ENCODE data around the gene RIPOR2. TPM values are rescaled to one million over a fixed set of nuclear protein-coding genes. Genes with fewer than 3 reads are reported as not detected.

The RIPOR2 gene
- total and polyA plus RNA-seq, 2 donors (not counting 3 experiments of a cell fraction or from before 2014, with no cell fraction given), result 0.10 TPM; not detected in 1

- FAIRE-seq (no peak), DNase-seq (ENCODE audit: low read depth, low spot score) (no peak)
- Histone ChIP-seq H4K20me1 (replicated peaks; ENCODE audit: control insufficient read depth, extremely low read depth, insufficient read depth, low read length) (no peaks in the 10 kb centered on the region), H3K9ac (replicated peaks; ENCODE audit: extremely low read depth, insufficient read depth, low read length) (no peak overlapping the region), H3K4me3 (replicated peaks in 1 of 3; ENCODE audit: insufficient read depth in 1 of 3, low read depth in 1 of 3, low read length in 3 of 3) (no peak overlapping the region), H3K9me3 (replicated peaks; ENCODE audit: control insufficient read depth, insufficient read depth, low read length) (no peaks in the 10 kb centered on the region), H3K27ac (ENCODE audit: insufficient read depth, low read depth, low read length) (no peak overlapping the region), H3K9me1 (replicated peaks; ENCODE audit: control insufficient read depth, extremely low read depth, insufficient read depth, low read length) (no peaks in the 10 kb centered on the region), H3K79me2 (ENCODE audit: control insufficient read depth, insufficient read depth, low read length) (no peaks in the 10 kb centered on the region), H3K27me3 (ENCODE audit: control insufficient read depth in 2 of 2, insufficient read depth in 2 of 2, low read length in 2 of 2) (peaks cover 45 to 50% of the 10 kb centered on the region in 2 experiments), H3K4me1 (ENCODE audit: control insufficient read depth, extremely low read depth, insufficient read depth, low read length) (peaks cover 3% of the 10 kb centered on the region), H2AFZ (ENCODE audit: low read depth, low read length) (no peak overlapping the region), H3K36me3 (ENCODE audit: control insufficient read depth in 2 of 2, extremely low read depth in 1 of 2, insufficient read depth in 2 of 2, low read length in 2 of 2) (no peaks in the 10 kb centered on the region), H3K4me2 (ENCODE audit: insufficient read depth, low read length) (no peak overlapping the region)
- intact Hi-C loops (cut with micrococcal nuclease) (no loop called here), dilution Hi-C loops (cut with MboI; ENCODE audit: extremely low pct_ligation_motif_present, low sequenced_read_pairs) (no loop called here)
- BruUV-seq (replicated peaks), result no TSS peak
- ChIA-PET POLR2A (interaction anchor here (0.6 kb wide), 1 partner anchor 157 kb away, joined by 5 read pairs; no protein-coding TSS in a partner anchor), CTCF (interaction anchor here (1.7 kb wide), 1 partner anchor 10 kb away, joined by 6 read pairs; no protein-coding TSS in a partner anchor)
- TF ChIP-seq EZH2 (IDR thresholded peaks at IDR 0.05; ENCODE audit: borderline replicate concordance, low read depth, low read length, severe bottlenecking) (no peak), FOS (IDR thresholded peaks at IDR 0.05; ENCODE audit: borderline replicate concordance, insufficient read depth, low read length) (no peak), POLR2A (IDR thresholded peaks at IDR 0.05; ENCODE audit: low read depth, low read length) (no peak), POLR2AphosphoS5 (IDR thresholded peaks at IDR 0.05; ENCODE audit: insufficient read depth, low read depth, low read length) (no peak), JUN (IDR thresholded peaks at IDR 0.05; ENCODE audit: borderline replicate concordance, insufficient read depth, insufficient read length, low read depth) (no peak), GATA2 (IDR thresholded peaks at IDR 0.05; ENCODE audit: insufficient read depth, insufficient read length, low read depth, low read length) (no peak), MAX (IDR thresholded peaks at IDR 0.05; ENCODE audit: insufficient read depth, insufficient read length) (no peak), MYC (IDR thresholded peaks at IDR 0.05; ENCODE audit: low read depth, low read length) (no peak)
- TF ChIP-seq, protein P1, sequence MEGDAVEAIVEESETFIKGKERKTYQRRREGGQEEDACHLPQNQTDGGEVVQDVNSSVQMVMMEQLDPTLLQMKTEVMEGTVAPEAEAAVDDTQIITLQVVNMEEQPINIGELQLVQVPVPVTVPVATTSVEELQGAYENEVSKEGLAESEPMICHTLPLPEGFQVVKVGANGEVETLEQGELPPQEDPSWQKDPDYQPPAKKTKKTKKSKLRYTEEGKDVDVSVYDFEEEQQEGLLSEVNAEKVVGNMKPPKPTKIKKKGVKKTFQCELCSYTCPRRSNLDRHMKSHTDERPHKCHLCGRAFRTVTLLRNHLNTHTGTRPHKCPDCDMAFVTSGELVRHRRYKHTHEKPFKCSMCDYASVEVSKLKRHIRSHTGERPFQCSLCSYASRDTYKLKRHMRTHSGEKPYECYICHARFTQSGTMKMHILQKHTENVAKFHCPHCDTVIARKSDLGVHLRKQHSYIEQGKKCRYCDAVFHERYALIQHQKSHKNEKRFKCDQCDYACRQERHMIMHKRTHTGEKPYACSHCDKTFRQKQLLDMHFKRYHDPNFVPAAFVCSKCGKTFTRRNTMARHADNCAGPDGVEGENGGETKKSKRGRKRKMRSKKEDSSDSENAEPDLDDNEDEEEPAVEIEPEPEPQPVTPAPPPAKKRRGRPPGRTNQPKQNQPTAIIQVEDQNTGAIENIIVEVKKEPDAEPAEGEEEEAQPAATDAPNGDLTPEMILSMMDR (IDR thresholded peaks at IDR 0.05; ENCODE audit: extremely low read depth in 1 of 2, insufficient read depth in 1 of 2, low read depth in 1 of 2, low read length in 2 of 2), result no peak
These were observed 27.7 kb downstream of the RIPOR2 start for GRCh38 chr6:24907919-24908649.

All from endothelial cell of umbilical vein (primary cell).